H9 (cell line): ENCODE measurements around the gene DPF3. TPM values are rescaled to one million over a fixed set of nuclear protein-coding genes. Genes with fewer than 3 reads are reported as not detected.

Experiments used
- DNase-seq: peaks from one replicate; pipeline ENCODE4 v3.0.0-alpha.2; 2017
- H2AFZ ChIP-seq: one replicate; pipeline ENCODE4 v1.6.1; 2013; ENCODE audit warnings: mild to moderate bottlenecking, low read length, control low read depth, moderate library complexity
- H2AK5ac ChIP-seq: 2 replicates; pipeline ENCODE4 v1.6.1; 2013; ENCODE audit warnings: low read length, control low read depth, mixed read lengths; ENCODE audit not compliant: insufficient read length
- H2BK120ac ChIP-seq: one replicate; pipeline ENCODE4 v1.6.1; 2013; ENCODE audit warnings: low read depth, mild to moderate bottlenecking, low read length, control low read depth, inconsistent platforms; ENCODE audit not compliant: poor library complexity, severe bottlenecking
- H2BK12ac ChIP-seq: 2 replicates; pipeline ENCODE4 v1.6.1; 2013; ENCODE audit warnings: low read length, control low read depth, mixed read lengths, low read depth; ENCODE audit not compliant: insufficient read length
- H2BK15ac ChIP-seq: 2 replicates; pipeline ENCODE4 v1.6.1; 2013; ENCODE audit warnings: low read depth, low read length, control low read depth
- H2BK20ac ChIP-seq: one replicate; pipeline ENCODE4 v1.6.1; 2013; ENCODE audit warnings: low read depth, mild to moderate bottlenecking, low read length, control low read depth, inconsistent platforms; ENCODE audit not compliant: poor library complexity, severe bottlenecking
- H2BK5ac ChIP-seq: 2 replicates; pipeline ENCODE4 v1.6.1; 2013; ENCODE audit warnings: low read length, control low read depth, mixed read lengths; ENCODE audit not compliant: insufficient read length
- H3K14ac ChIP-seq: 2 replicates; pipeline ENCODE4 v1.6.1; 2013; ENCODE audit warnings: low read length, control low read depth; ENCODE audit not compliant: insufficient read depth
- H3K18ac ChIP-seq: 2 replicates; pipeline ENCODE4 v1.6.1; 2013; ENCODE audit warnings: low read depth, mild to moderate bottlenecking, mixed read lengths, low read length, control low read depth; ENCODE audit not compliant: insufficient read length
- H3K23ac ChIP-seq: 2 replicates; pipeline ENCODE4 v1.6.1; 2013; ENCODE audit warnings: low read length, control low read depth, mixed read lengths, low read depth; ENCODE audit not compliant: insufficient read length
- H3K23me2 ChIP-seq: 2 replicates; pipeline ENCODE4 v1.6.1; 2013; ENCODE audit warnings: low read depth, mild to moderate bottlenecking, mixed read lengths, low read length, control low read depth; ENCODE audit not compliant: insufficient read length, poor library complexity, severe bottlenecking
- H3K27ac ChIP-seq: 2 replicates; pipeline ENCODE4 v1.5.1; 2013; ENCODE audit warnings: low read length, control low read depth, mixed read lengths, low read depth; ENCODE audit not compliant: insufficient read length
- H3K27me3 ChIP-seq: 2 replicates; pipeline ENCODE4 v1.6.1; 2013; ENCODE audit warnings: low read length, control low read depth, inconsistent platforms; ENCODE audit not compliant: insufficient read depth
- H3K4ac ChIP-seq: 2 replicates; pipeline ENCODE4 v1.6.1; 2013; ENCODE audit warnings: low read depth, mild to moderate bottlenecking, control low read depth, inconsistent platforms, low read length, moderate library complexity
- H3K4me1 ChIP-seq: 2 replicates; pipeline ENCODE4 v1.6.1; 2013; ENCODE audit warnings: low read length, control low read depth, inconsistent platforms; ENCODE audit not compliant: insufficient read depth
- H3K4me2 ChIP-seq: 2 replicates; pipeline ENCODE4 v1.6.1; 2013; ENCODE audit warnings: low read length, control low read depth, mixed read lengths; ENCODE audit not compliant: insufficient read length, insufficient read depth
- H3K56ac ChIP-seq: 2 replicates; pipeline ENCODE4 v1.6.1; 2013; ENCODE audit warnings: low read depth, mild to moderate bottlenecking, mixed read lengths, low read length, control low read depth; ENCODE audit not compliant: insufficient read length
- H3K79me1 ChIP-seq: 2 replicates; pipeline ENCODE4 v1.6.1; 2013; ENCODE audit warnings: low read depth, mild to moderate bottlenecking, moderate library complexity, low read length, control low read depth, inconsistent platforms; ENCODE audit not compliant: insufficient read depth, poor library complexity, severe bottlenecking
- H3K79me2 ChIP-seq: 2 replicates; pipeline ENCODE4 v1.6.1; 2013; ENCODE audit warnings: low read length, control low read depth, inconsistent platforms; ENCODE audit not compliant: insufficient read depth
- H3K9ac ChIP-seq: 2 replicates; pipeline ENCODE4 v1.6.1; 2013; ENCODE audit warnings: low read length, control low read depth, mixed read lengths; ENCODE audit not compliant: insufficient read length; ENCODE audit errors: extremely low read depth
- H3K9me3 ChIP-seq: one replicate; pipeline ENCODE4 v1.6.1; 2013; ENCODE audit warnings: low read depth, low read length, inconsistent platforms; ENCODE audit not compliant: control insufficient read depth
- H3T11ph ChIP-seq: one replicate; pipeline ENCODE4 v1.6.1; 2013; ENCODE audit warnings: mild to moderate bottlenecking, low read length, control low read depth, inconsistent platforms
- H4K20me1 ChIP-seq: one replicate; pipeline ENCODE4 v1.6.1; 2013; ENCODE audit not compliant: control insufficient read depth, insufficient read length, insufficient read depth
- H4K5ac ChIP-seq: 2 replicates; pipeline ENCODE4 v1.6.1; 2013; ENCODE audit warnings: low read depth, mild to moderate bottlenecking, mixed read lengths, low read length, control low read depth; ENCODE audit not compliant: insufficient read length
- H4K8ac ChIP-seq: replicated peaks from 2 replicates; pipeline ENCODE4 v1.6.1; 2013; ENCODE audit warnings: low read length, control low read depth, mixed read lengths, low read depth; ENCODE audit not compliant: insufficient read length
- H4K91ac ChIP-seq: 2 replicates; pipeline ENCODE4 v1.6.1; 2013; ENCODE audit warnings: low read depth, mild to moderate bottlenecking, moderate library complexity, mixed read lengths, low read length, control low read depth; ENCODE audit not compliant: insufficient read length
- H3K27ac Mint-ChIP-seq, 3 experiments: 2 replicates in 2 of 3; 3 replicates in 1 of 3; pipeline ENCODE4 v1.8.0; 2020 to 2021; ENCODE audit warnings: mixed read lengths in 3 of 3, mild to moderate bottlenecking in 1 of 3, moderate library complexity in 1 of 3
- H3K27me3 Mint-ChIP-seq: 2 replicates; pipeline ENCODE4 v1.8.0; 2021; ENCODE audit warnings: low read depth, mild to moderate bottlenecking, moderate library complexity, mixed read lengths
- H3K36me3 Mint-ChIP-seq, 3 experiments: 2 replicates in 2 of 3; 3 replicates in 1 of 3; pipeline ENCODE4 v1.8.0; 2020 to 2021; ENCODE audit warnings: low read depth in 3 of 3, mixed read lengths in 3 of 3; ENCODE audit not compliant: insufficient read depth in 1 of 3
- H3K4me1 Mint-ChIP-seq, 2 experiments: 2 replicates each; pipeline ENCODE4 v1.8.0; 2020; ENCODE audit warnings: mixed read lengths in 2 of 2
- H3K4me3 Mint-ChIP-seq, 2 experiments: 2 replicates in 1 of 2; 3 replicates in 1 of 2; pipeline ENCODE4 v1.8.0; 2020 to 2021; ENCODE audit warnings: mild to moderate bottlenecking in 2 of 2, mixed read lengths in 2 of 2, moderate library complexity in 1 of 2
- H3K9me3 Mint-ChIP-seq, 2 experiments: 2 replicates in 1 of 2; 3 replicates in 1 of 2; pipeline ENCODE4 v1.8.0; 2020; ENCODE audit warnings: mild to moderate bottlenecking in 2 of 2, mixed read lengths in 2 of 2, moderate library complexity in 1 of 2
- WGBS: extraction: QIAGEN DNeasy Blood & Tissue Kit; methylation state at CpG from one replicate; pipeline ENCODE4 v1.1.7; 2013; ENCODE audit warnings: missing lambda C conversion rate, low lambda C conversion rate, mixed read lengths; ENCODE audit not compliant: insufficient read length; ENCODE audit errors: extremely low coverage; 5-methylcytosine and 5-hydroxymethylcytosine counted together
- total RNA-seq: library from RNA; stranded (reverse); gene quantifications from 2 replicates; pipeline ENCODE4 v1.2.1, GENCODE V29; 2021
- TF ChIP-seq, protein P1 (sequence below): fragments of 200-600 bp; sonication (generic); conservative IDR thresholded peaks from 3 replicates; pipeline ENCODE4 v1.8.0; 2021; ENCODE audit warnings: antibody characterized with exemption, mild to moderate bottlenecking

Gene DPF3
- total RNA-seq, 1 experiment from 2014 or later, result not detected

DNA sequence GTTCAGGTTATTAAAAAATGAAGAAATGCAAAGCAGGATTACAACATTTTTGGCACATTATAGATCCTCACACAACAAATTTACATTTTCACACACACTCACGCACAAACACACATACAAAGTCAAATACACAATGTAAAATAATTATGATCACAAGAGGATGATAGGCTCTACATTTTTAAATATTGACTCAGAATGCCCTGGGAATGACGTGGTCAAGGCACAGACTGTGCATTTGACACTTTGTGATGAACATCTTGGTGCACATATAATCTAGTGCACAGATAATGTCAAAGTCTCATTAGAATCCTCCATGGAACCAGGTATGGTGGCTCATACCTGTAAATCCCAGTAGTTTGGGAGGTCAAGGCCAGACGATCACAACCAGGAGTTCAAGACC lies 49.4 kb downstream of the DPF3 start:
- Histone ChIP-seq H3K18ac (no peak overlapping the region), H2AFZ (no peak overlapping the region), H3K56ac (no peak overlapping the region), H3K27me3 (no peaks in the 10 kb centered on the region; the same call in 1 of the 2 replicates), H4K20me1 (no peaks in the 10 kb centered on the region), H3K79me1 (no peaks in the 10 kb centered on the region), H3K79me2 (no peaks in the 10 kb centered on the region), H2BK5ac (no peak overlapping the region), H4K91ac (no peak overlapping the region), H3K23ac (no peak overlapping the region), H3K4me1 (no peaks in the 10 kb centered on the region), H2BK120ac (no peak overlapping the region), H3K4me2 (no peak overlapping the region), H2BK12ac (no peak overlapping the region), H3T11ph (no peak overlapping the region), H3K23me2 (no peaks in the 10 kb centered on the region), H3K27ac (no peak overlapping the region), H2BK15ac (no peak overlapping the region), H3K4ac (no peak overlapping the region), H3K9me3 (no peaks in the 10 kb centered on the region), H2BK20ac (no peak overlapping the region), H2AK5ac (no peak overlapping the region), H3K14ac (no peak overlapping the region), H4K8ac (no peak overlapping the region), H3K9ac (no peak overlapping the region), H4K5ac (no peak overlapping the region)
- DNase-seq, result no peak
- TF ChIP-seq, protein P1, sequence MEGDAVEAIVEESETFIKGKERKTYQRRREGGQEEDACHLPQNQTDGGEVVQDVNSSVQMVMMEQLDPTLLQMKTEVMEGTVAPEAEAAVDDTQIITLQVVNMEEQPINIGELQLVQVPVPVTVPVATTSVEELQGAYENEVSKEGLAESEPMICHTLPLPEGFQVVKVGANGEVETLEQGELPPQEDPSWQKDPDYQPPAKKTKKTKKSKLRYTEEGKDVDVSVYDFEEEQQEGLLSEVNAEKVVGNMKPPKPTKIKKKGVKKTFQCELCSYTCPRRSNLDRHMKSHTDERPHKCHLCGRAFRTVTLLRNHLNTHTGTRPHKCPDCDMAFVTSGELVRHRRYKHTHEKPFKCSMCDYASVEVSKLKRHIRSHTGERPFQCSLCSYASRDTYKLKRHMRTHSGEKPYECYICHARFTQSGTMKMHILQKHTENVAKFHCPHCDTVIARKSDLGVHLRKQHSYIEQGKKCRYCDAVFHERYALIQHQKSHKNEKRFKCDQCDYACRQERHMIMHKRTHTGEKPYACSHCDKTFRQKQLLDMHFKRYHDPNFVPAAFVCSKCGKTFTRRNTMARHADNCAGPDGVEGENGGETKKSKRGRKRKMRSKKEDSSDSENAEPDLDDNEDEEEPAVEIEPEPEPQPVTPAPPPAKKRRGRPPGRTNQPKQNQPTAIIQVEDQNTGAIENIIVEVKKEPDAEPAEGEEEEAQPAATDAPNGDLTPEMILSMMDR, result no peak
- Mint-ChIP-seq H3K4me1 (0 out of 4 replicates have a peak, but pooled peaks cover 0 to 3% of the 10 kb centered on the region in 2 experiments), H3K36me3 (no peaks in the 10 kb centered on the region; a peak in 1 of 7 replicates), H3K4me3 (no peak overlapping the region), H3K9me3 (no peaks in the 10 kb centered on the region), H3K27me3 (no peaks in the 10 kb centered on the region; the same call in 1 of the 2 replicates), H3K27ac (no peak overlapping the region)
- WGBS, result 100% methylated on average over 1 of the region's 3 CpGs
